GM12878 (cell line): ENCODE results near the gene USP21. TPM values are rescaled to one million over a fixed set of nuclear protein-coding genes. Genes with fewer than 3 reads are reported as not detected.

Experiments used
- ATAC-seq: fragments of 200-7000 bp; cut with Tn5 transposase; 3 replicates; pipeline ENCODE4 v1.9.1; 2020; ENCODE audit warnings: mild to moderate bottlenecking, moderate library complexity
- BruUV-seq: library from RNA; stranded (reverse); fragments of 400-500 nt; replicated peaks from 2 replicates; lab custom pipeline; 2021; lab: Mats Ljungman, UMichigan
- CTCF ChIA-PET: fragments of 300-600 bp; sonication (Branson Sonifier 250); formaldehyde crosslinking; extraction: SDS; loops from one replicate; lab custom pipeline; 2021; ENCODE audit warnings: inconsistent platforms; lab: Yijun Ruan, JAX
- POLR2A ChIA-PET: fragments of 350-600 bp; formaldehyde crosslinking; extraction: SDS; loops from one replicate; lab custom pipeline; 2021; ENCODE audit warnings: inconsistent platforms; lab: Charles Lee
- RAD21 ChIA-PET: fragments of 300-600 bp; sonication (Branson Sonifier 250); formaldehyde crosslinking; loops from one replicate; lab custom pipeline; 2023; ENCODE audit warnings: antibody characterized with exemption; ENCODE audit not compliant: unreplicated experiment; lab: Charles Lee
- SMC1A ChIA-PET: fragments of 300-600 bp; sonication (Branson Sonifier 250); formaldehyde crosslinking; loops from one replicate; lab custom pipeline; 2023; ENCODE audit not compliant: unreplicated experiment, uncharacterized antibody; lab: Charles Lee
- DNase-seq: peaks from one replicate; pipeline ENCODE4 v3.0.0-alpha.2; 2011; ENCODE audit warnings: low read depth, low spot score
- FAIRE-seq: peaks from 3 replicates; lab custom pipeline; 2011; peaks lifted over from hg19 to GRCh38; lab: Jason Lieb, UNC
- H2AFZ ChIP-seq: 2 replicates; pipeline ENCODE4 v1.6.0; 2011; ENCODE audit warnings: low read depth, low read length, control low read depth; ENCODE audit not compliant: control insufficient read depth
- H3K27ac ChIP-seq: 2 replicates; pipeline ENCODE4 v1.5.1; 2011; ENCODE audit warnings: control low read depth; ENCODE audit not compliant: control insufficient read depth, insufficient read depth
- H3K27me3 ChIP-seq, 2 experiments: replicated peaks in 1 of 2; 2 replicates each; pipeline versions ENCODE4 v1.6.0 to v1.6.1; 2011; ENCODE audit warnings: low read length in 1 of 2; ENCODE audit not compliant: control insufficient read depth in 2 of 2, insufficient read depth in 2 of 2
- H3K36me3 ChIP-seq, 2 experiments: 2 replicates each; pipeline ENCODE4 v1.5.1; 2011; ENCODE audit warnings: low read length in 1 of 2; ENCODE audit not compliant: control insufficient read depth in 2 of 2, insufficient read depth in 2 of 2
- H3K4me1 ChIP-seq: 2 replicates; pipeline ENCODE4 v1.6.1; 2011; ENCODE audit warnings: mild to moderate bottlenecking, low read length, moderate library complexity, mixed read lengths; ENCODE audit not compliant: control insufficient read depth, insufficient read depth
- H3K4me2 ChIP-seq: 2 replicates; pipeline ENCODE4 v1.6.0; 2011; ENCODE audit warnings: control low read depth; ENCODE audit not compliant: control insufficient read depth, insufficient read depth
- H3K4me3 ChIP-seq: fragments of 200-600 bp; sonication (generic); 2 replicates; pipeline ENCODE4 v1.5.1; 2016
- H3K79me2 ChIP-seq: 2 replicates; pipeline ENCODE4 v1.6.0; 2011; ENCODE audit warnings: low read length; ENCODE audit not compliant: control insufficient read depth, insufficient read depth
- H3K9ac ChIP-seq: 2 replicates; pipeline ENCODE4 v1.8.0; 2011; ENCODE audit warnings: low read length, control low read depth, mixed read lengths; ENCODE audit not compliant: control insufficient read depth, insufficient read depth
- H3K9me3 ChIP-seq: replicated peaks from 3 replicates; pipeline ENCODE4 v1.5.1; 2011; ENCODE audit warnings: mild to moderate bottlenecking, low read length; ENCODE audit not compliant: control insufficient read depth, insufficient read depth
- H4K20me1 ChIP-seq: 2 replicates; pipeline ENCODE4 v1.6.0; 2011; ENCODE audit not compliant: control insufficient read depth, insufficient read depth
- ATF7 ChIP-seq: fragments of 450-650 bp; IDR thresholded peaks from 2 replicates; pipeline ENCODE4 v1.6.1; 2016; ENCODE audit warnings: low read depth, mild to moderate bottlenecking
- BCL11A ChIP-seq: IDR thresholded peaks from 2 replicates; pipeline ENCODE4 v1.6.1; 2011; ENCODE audit warnings: low read depth, low read length
- EP300 ChIP-seq, 2 experiments: fragments of 150-350 bp in 1 of 2; IDR thresholded peaks; 2 replicates each; pipeline ENCODE4 v1.6.1; 2011 to 2012; ENCODE audit warnings: low read depth in 2 of 2, low read length in 2 of 2, borderline replicate concordance in 1 of 2, improper control_type of control experiment in 1 of 2, inconsistent platforms in 1 of 2; ENCODE audit not compliant: control insufficient read depth in 1 of 2
- ESRRA ChIP-seq: IDR thresholded peaks from 2 replicates; pipeline ENCODE4 v1.6.1; 2012; ENCODE audit warnings: mild to moderate bottlenecking, low read length, improper control_type of control experiment
- NBN ChIP-seq: fragments of 450-650 bp; IDR thresholded peaks from 2 replicates; pipeline ENCODE4 v1.6.1; 2016
- POLR2AphosphoS5 ChIP-seq: IDR thresholded peaks from 2 replicates; pipeline ENCODE4 v1.6.1; 2011; ENCODE audit warnings: mild to moderate bottlenecking, low read length, inconsistent platforms
- POU2F2 ChIP-seq: IDR thresholded peaks from 3 replicates; pipeline ENCODE4 v1.6.1; 2011; ENCODE audit warnings: low read depth, mild to moderate bottlenecking, low read length, borderline replicate concordance
- RAD21 ChIP-seq: IDR thresholded peaks from 2 replicates; pipeline ENCODE4 v1.6.1; 2011; ENCODE audit warnings: mild to moderate bottlenecking, low read depth, low read length, moderate library complexity; ENCODE audit not compliant: insufficient read depth
- SIX5 ChIP-seq: IDR thresholded peaks from 2 replicates; pipeline ENCODE4 v1.6.1; 2011; ENCODE audit warnings: mild to moderate bottlenecking, low read depth, low read length, moderate library complexity; ENCODE audit not compliant: severe bottlenecking
- SMC3 ChIP-seq: IDR thresholded peaks from 2 replicates; pipeline ENCODE4 v1.6.1; 2011; ENCODE audit warnings: low read length, improper control_type of control experiment, borderline replicate concordance
- SPI1 ChIP-seq: IDR thresholded peaks from 2 replicates; pipeline ENCODE4 v1.6.1; 2011; ENCODE audit warnings: low read depth, mild to moderate bottlenecking, low read length, moderate library complexity, borderline replicate concordance; ENCODE audit not compliant: insufficient read depth
- ZNF24 ChIP-seq: fragments of 450-650 bp; IDR thresholded peaks from 2 replicates; pipeline ENCODE4 v1.6.1; 2017; ENCODE audit warnings: antibody characterized with exemption, mild to moderate bottlenecking
- ZNF274 ChIP-seq: IDR thresholded peaks from one replicate; pipeline ENCODE4 v1.8.0; 2011; ENCODE audit not compliant: insufficient read length, insufficient read depth
- WGBS: methylation state at CpG from one replicate; pipeline ENCODE4 v1.1.6; 2016; ENCODE audit warnings: low lambda C conversion rate; ENCODE audit not compliant: insufficient replicate concordance, insufficient coverage; ENCODE audit errors: missing lambda C conversion rate; 5-methylcytosine and 5-hydroxymethylcytosine counted together
- in situ Hi-C: fragments of 300-500 bp; cut with MboI; formaldehyde crosslinking; loops from 9 replicates; pipeline ENCODE4 v1.14.3; 2018; ENCODE audit warnings: mixed read lengths
- intact Hi-C: fragments of 100-400 bp; cut with micrococcal nuclease; formaldehyde crosslinking; loops from one replicate; pipeline ENCODE4 v1.14.2; 2022; ENCODE audit not compliant: unreplicated experiment
- polyA plus RNA-seq, 11 experiments: library from polyadenylated mRNA; depleted of rRNA in 4 of 11; unstranded in 6 of 11; stranded (reverse) in 5 of 11; fragments of >200 nt; fragmentation: Nextera tagmentation in 4 of 11; fragmentation: Illumina TruSeq in 1 of 11; extraction: Ambion mirVana in 4 of 11; extraction: Trizol in 1 of 11; gene quantifications; 1 replicate in 1 of 11; 2 replicates in 10 of 11; pipeline versions ENCODE4 v1.2.1 to v1.2.3, GENCODE V29; 2011 to 2016; ENCODE audit warnings: inconsistent platforms in 2 of 11, missing spikeins in 2 of 11, low read depth in 1 of 11
- total RNA-seq, 4 experiments: library from RNA; depleted of rRNA in 3 of 4; stranded (reverse); fragments of >200 nt in 3 of 4; fragmentation: Illumina TruSeq in 1 of 4; extraction: Trizol in 1 of 4; gene quantifications; 2 replicates each; pipeline versions ENCODE4 v1.2.1 to v1.2.3, GENCODE V29; 2013 to 2021
- TF ChIP-seq, protein P1 (sequence below), 3 experiments: IDR thresholded peaks in 2 of 3; conservative IDR thresholded peaks in 1 of 3; 2 replicates each; pipeline ENCODE4 v1.5.1; 2011; ENCODE audit warnings: low read depth in 3 of 3, low read length in 3 of 3, mild to moderate bottlenecking in 3 of 3, control low read depth in 2 of 3, moderate library complexity in 2 of 3, inconsistent platforms in 1 of 3, mixed read lengths in 1 of 3; ENCODE audit not compliant: control insufficient read depth in 2 of 3, insufficient read depth in 1 of 3; ENCODE audit errors: extremely low read depth in 1 of 3
- TF ChIP-seq, protein P2 (sequence below): fragments of 450-650 bp; IDR thresholded peaks from 2 replicates; pipeline ENCODE4 v1.6.1; 2017; ENCODE audit warnings: mild to moderate bottlenecking, moderate library complexity

The USP21 gene
- total and polyA plus RNA-seq, 10 of the 15 experiments (the other 5 are each of a cell fraction or from before 2014, with no cell fraction given) = 3.2 to 28.6 (median 16.6) TPM

DNA sequence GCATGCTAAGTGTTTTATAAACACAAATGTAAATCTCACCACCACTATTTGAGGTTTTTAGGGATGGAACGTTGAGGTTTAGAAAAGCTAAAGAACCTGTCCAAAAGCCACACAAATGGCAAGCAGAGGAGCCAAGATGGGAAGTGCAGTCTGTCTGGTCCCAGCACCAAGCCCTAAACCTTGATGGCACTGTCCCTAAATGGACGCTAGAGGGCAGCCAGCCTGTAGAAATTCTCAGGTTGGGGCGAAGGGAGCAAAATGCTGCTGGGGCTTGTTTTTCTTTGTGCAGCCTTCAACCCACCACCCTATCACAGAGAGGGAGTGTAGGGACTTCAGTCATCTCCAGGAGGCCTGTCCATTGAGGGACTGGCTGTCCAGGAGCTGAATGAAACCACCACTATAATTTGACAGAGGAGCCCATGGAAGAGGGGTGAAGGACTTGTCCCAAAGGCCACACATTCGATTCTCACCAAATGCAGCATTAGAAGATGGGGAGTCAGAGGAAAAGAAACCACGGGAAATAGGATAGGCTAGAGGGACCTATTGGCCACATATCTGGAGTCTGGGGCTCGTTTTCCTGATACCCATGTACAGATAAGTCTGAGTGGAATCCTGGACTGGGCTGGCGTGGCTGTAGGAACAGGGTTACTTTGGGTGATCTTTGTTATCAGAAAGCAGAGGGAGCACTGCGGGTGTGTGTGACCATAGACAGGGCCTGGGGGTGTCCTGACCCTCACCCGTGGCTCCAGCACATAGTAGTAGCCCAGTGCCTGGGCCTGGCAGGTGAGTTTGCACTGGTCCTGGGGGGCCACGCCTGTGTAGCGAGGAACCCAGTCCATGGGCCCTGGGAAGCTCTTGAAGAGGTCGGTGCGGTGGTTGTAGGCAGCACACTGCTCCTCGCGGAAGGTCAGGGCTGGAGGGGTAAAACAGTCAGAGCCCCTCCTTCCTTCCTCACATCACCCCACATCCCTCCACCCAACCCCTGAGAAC, 33.5 kb downstream of the USP21 start:
- in situ Hi-C loops = loop anchor here (10.0 kb wide), 1 partner anchor 552 kb away; the partner anchor contains the start of gene DUSP12
- ChIA-PET CTCF (interaction anchor here (1.0 to 7.0 kb wide), 20 partner anchors 10 to 549 kb away, joined by 3 to 164 read pairs (median 10); partner anchors contain the start of genes APOA2, CFAP126, NDUFS2 and PPOX), POLR2A (interaction anchor here (1.7 to 3.3 kb wide), 2 partner anchors 10 to 33 kb away, joined by 9 to 18 read pairs; partner anchors contain the start of genes NDUFS2 and TOMM40L), RAD21 (interaction anchor here (1.4 to 7.2 kb wide), 7 partner anchors 12 to 189 kb away, joined by 4 to 55 read pairs (median 6); partner anchors contain the start of genes APOA2 and TOMM40L), SMC1A (interaction anchor here (0.9 to 5.3 kb wide), 13 partner anchors 11 to 546 kb away, joined by 3 to 55 read pairs (median 6); partner anchors contain the start of genes NDUFS2, PPOX and TOMM40L)
- H3K79me2 ChIP-seq = no peaks in the 10 kb centered on the region
- 51% methylated on average over 15 of the region's 15 CpGs for WGBS
- peak overlapping the region; percentile 82 for H2AFZ ChIP-seq
- H3K4me3 ChIP-seq = no peak overlapping the region
- no peaks in the 10 kb centered on the region for H3K36me3 ChIP-seq
- H3K9me3 ChIP-seq = no peaks in the 10 kb centered on the region
- FAIRE-seq = peak; percentile 88
- peaks cover 19% of the 10 kb centered on the region for H3K4me1 ChIP-seq
- H3K27ac ChIP-seq = no peak overlapping the region
- BruUV-seq = no TSS peak
- no peak overlapping the region for H3K9ac ChIP-seq
- no peaks in the 10 kb centered on the region for H4K20me1 ChIP-seq
- peak; percentile 94 for ATAC-seq
- intact Hi-C loops = loop anchor here (1.0 kb wide), 3 partner anchors 33 to 190 kb away; no protein-coding TSS in a partner anchor
- H3K4me2 ChIP-seq = no peak overlapping the region
- no peaks in the 10 kb centered on the region for H3K27me3 ChIP-seq
- DNase-seq = no peak
- peak; percentile 49; the same call in 1 of the 2 replicates for TF ChIP-seq SPI1
- no peak for TF ChIP-seq POLR2AphosphoS5
- TF ChIP-seq NBN = 0 out of 2 replicates have a peak, but pooled peaks have one; percentile 26
- TF ChIP-seq SMC3 = peak; percentile 82
- TF ChIP-seq BCL11A = no peak
- TF ChIP-seq, protein P1, sequence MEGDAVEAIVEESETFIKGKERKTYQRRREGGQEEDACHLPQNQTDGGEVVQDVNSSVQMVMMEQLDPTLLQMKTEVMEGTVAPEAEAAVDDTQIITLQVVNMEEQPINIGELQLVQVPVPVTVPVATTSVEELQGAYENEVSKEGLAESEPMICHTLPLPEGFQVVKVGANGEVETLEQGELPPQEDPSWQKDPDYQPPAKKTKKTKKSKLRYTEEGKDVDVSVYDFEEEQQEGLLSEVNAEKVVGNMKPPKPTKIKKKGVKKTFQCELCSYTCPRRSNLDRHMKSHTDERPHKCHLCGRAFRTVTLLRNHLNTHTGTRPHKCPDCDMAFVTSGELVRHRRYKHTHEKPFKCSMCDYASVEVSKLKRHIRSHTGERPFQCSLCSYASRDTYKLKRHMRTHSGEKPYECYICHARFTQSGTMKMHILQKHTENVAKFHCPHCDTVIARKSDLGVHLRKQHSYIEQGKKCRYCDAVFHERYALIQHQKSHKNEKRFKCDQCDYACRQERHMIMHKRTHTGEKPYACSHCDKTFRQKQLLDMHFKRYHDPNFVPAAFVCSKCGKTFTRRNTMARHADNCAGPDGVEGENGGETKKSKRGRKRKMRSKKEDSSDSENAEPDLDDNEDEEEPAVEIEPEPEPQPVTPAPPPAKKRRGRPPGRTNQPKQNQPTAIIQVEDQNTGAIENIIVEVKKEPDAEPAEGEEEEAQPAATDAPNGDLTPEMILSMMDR (IDR thresholded peaks at IDR 0.05 in 2 of 3, conservative IDR thresholded peaks at IDR 0.05 in 1 of 3; ENCODE audit: control insufficient read depth in 2 of 3, extremely low read depth in 1 of 3, insufficient read depth in 1 of 3, low read depth in 3 of 3, low read length in 3 of 3) = peak; percentile 89 to 95 (median 89)
- TF ChIP-seq POU2F2 = no peak
- no peak for TF ChIP-seq SIX5
- TF ChIP-seq, protein P2, sequence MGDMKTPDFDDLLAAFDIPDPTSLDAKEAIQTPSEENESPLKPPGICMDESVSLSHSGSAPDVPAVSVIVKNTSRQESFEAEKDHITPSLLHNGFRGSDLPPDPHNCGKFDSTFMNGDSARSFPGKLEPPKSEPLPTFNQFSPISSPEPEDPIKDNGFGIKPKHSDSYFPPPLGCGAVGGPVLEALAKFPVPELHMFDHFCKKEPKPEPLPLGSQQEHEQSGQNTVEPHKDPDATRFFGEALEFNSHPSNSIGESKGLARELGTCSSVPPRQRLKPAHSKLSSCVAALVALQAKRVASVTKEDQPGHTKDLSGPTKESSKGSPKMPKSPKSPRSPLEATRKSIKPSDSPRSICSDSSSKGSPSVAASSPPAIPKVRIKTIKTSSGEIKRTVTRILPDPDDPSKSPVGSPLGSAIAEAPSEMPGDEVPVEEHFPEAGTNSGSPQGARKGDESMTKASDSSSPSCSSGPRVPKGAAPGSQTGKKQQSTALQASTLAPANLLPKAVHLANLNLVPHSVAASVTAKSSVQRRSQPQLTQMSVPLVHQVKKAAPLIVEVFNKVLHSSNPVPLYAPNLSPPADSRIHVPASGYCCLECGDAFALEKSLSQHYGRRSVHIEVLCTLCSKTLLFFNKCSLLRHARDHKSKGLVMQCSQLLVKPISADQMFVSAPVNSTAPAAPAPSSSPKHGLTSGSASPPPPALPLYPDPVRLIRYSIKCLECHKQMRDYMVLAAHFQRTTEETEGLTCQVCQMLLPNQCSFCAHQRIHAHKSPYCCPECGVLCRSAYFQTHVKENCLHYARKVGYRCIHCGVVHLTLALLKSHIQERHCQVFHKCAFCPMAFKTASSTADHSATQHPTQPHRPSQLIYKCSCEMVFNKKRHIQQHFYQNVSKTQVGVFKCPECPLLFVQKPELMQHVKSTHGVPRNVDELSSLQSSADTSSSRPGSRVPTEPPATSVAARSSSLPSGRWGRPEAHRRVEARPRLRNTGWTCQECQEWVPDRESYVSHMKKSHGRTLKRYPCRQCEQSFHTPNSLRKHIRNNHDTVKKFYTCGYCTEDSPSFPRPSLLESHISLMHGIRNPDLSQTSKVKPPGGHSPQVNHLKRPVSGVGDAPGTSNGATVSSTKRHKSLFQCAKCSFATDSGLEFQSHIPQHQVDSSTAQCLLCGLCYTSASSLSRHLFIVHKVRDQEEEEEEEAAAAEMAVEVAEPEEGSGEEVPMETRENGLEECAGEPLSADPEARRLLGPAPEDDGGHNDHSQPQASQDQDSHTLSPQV = no peak
- TF ChIP-seq ESRRA = no peak
- TF ChIP-seq ZNF24 = no peak
- peak; percentile 84 for TF ChIP-seq RAD21
- TF ChIP-seq EP300 (IDR thresholded peaks at IDR 0.05; ENCODE audit: borderline replicate concordance in 1 of 2, control insufficient read depth in 1 of 2, low read depth in 2 of 2, low read length in 2 of 2) = no peak
- TF ChIP-seq ATF7 = no peak
- TF ChIP-seq ZNF274 = no peak
